ENCODE results near the gene CDH18. TPM values are rescaled to one million over a fixed set of nuclear protein-coding genes. Genes with fewer than 3 reads are reported as not detected.

The CDH18 gene
- total and polyA plus RNA-seq, 2 of the 13 experiments (the other 11 are each of a cell fraction or from before 2014, with no cell fraction given): not detected

- TF ChIP-seq, protein P1, sequence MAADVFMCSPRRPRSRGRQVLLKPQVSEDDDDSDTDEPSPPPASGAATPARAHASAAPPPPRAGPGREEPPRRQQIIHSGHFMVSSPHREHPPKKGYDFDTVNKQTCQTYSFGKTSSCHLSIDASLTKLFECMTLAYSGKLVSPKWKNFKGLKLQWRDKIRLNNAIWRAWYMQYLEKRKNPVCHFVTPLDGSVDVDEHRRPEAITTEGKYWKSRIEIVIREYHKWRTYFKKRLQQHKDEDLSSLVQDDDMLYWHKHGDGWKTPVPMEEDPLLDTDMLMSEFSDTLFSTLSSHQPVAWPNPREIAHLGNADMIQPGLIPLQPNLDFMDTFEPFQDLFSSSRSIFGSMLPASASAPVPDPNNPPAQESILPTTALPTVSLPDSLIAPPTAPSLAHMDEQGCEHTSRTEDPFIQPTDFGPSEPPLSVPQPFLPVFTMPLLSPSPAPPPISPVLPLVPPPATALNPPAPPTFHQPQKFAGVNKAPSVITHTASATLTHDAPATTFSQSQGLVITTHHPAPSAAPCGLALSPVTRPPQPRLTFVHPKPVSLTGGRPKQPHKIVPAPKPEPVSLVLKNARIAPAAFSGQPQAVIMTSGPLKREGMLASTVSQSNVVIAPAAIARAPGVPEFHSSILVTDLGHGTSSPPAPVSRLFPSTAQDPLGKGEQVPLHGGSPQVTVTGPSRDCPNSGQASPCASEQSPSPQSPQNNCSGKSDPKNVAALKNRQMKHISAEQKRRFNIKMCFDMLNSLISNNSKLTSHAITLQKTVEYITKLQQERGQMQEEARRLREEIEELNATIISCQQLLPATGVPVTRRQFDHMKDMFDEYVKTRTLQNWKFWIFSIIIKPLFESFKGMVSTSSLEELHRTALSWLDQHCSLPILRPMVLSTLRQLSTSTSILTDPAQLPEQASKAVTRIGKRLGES (CRISPR knock-in tag; IDR thresholded peaks at IDR 0.05; ENCODE audit: borderline replicate concordance): no peak
- no peak for TF ChIP-seq ZNF335 (CRISPR knock-in tag; IDR thresholded peaks at IDR 0.05)
- no peak for TF ChIP-seq JUND (CRISPR knock-in tag; IDR thresholded peaks at IDR 0.05)
- no peak for TF ChIP-seq SNAI1 (CRISPR knock-in tag; IDR thresholded peaks at IDR 0.05; ENCODE audit: borderline replicate concordance)
- no peak for TF ChIP-seq SP4 (CRISPR knock-in tag; IDR thresholded peaks at IDR 0.05)
- TF ChIP-seq, protein P2, sequence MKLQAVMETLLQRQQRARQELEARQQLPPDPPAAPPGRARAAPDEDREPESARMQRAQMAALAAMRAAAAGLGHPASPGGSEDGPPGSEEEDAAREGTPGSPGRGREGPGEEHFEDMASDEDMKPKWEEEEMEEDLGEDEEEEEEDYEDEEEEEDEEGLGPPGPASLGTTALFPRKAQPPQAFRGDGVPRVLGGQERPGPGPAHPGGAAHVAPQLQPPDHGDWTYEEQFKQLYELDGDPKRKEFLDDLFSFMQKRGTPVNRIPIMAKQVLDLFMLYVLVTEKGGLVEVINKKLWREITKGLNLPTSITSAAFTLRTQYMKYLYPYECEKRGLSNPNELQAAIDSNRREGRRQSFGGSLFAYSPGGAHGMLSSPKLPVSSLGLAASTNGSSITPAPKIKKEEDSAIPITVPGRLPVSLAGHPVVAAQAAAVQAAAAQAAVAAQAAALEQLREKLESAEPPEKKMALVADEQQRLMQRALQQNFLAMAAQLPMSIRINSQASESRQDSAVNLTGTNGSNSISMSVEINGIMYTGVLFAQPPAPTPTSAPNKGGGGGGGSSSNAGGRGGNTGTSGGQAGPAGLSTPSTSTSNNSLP (IDR thresholded peaks at IDR 0.05; ENCODE audit: low read depth, low read length): 0 out of 2 replicates have a peak, but pooled peaks have one; percentile 51
- TF ChIP-seq, protein P3, sequence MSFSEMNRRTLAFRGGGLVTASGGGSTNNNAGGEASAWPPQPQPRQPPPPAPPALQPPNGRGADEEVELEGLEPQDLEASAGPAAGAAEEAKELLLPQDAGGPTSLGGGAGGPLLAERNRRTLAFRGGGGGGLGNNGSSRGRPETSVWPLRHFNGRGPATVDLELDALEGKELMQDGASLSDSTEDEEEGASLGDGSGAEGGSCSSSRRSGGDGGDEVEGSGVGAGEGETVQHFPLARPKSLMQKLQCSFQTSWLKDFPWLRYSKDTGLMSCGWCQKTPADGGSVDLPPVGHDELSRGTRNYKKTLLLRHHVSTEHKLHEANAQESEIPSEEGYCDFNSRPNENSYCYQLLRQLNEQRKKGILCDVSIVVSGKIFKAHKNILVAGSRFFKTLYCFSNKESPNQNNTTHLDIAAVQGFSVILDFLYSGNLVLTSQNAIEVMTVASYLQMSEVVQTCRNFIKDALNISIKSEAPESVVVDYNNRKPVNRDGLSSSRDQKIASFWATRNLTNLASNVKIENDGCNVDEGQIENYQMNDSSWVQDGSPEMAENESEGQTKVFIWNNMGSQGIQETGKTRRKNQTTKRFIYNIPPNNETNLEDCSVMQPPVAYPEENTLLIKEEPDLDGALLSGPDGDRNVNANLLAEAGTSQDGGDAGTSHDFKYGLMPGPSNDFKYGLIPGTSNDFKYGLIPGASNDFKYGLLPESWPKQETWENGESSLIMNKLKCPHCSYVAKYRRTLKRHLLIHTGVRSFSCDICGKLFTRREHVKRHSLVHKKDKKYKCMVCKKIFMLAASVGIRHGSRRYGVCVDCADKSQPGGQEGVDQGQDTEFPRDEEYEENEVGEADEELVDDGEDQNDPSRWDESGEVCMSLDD (CRISPR knock-in tag; IDR thresholded peaks at IDR 0.05; ENCODE audit: borderline replicate concordance): no peak
- TF ChIP-seq DBP (CRISPR knock-in tag; IDR thresholded peaks at IDR 0.05; ENCODE audit: not compliant biosample characterization): no peak
- no peak for TF ChIP-seq ZNF556 (CRISPR knock-in tag; IDR thresholded peaks at IDR 0.05; ENCODE audit: borderline replicate concordance)
- TF ChIP-seq, protein P4, sequence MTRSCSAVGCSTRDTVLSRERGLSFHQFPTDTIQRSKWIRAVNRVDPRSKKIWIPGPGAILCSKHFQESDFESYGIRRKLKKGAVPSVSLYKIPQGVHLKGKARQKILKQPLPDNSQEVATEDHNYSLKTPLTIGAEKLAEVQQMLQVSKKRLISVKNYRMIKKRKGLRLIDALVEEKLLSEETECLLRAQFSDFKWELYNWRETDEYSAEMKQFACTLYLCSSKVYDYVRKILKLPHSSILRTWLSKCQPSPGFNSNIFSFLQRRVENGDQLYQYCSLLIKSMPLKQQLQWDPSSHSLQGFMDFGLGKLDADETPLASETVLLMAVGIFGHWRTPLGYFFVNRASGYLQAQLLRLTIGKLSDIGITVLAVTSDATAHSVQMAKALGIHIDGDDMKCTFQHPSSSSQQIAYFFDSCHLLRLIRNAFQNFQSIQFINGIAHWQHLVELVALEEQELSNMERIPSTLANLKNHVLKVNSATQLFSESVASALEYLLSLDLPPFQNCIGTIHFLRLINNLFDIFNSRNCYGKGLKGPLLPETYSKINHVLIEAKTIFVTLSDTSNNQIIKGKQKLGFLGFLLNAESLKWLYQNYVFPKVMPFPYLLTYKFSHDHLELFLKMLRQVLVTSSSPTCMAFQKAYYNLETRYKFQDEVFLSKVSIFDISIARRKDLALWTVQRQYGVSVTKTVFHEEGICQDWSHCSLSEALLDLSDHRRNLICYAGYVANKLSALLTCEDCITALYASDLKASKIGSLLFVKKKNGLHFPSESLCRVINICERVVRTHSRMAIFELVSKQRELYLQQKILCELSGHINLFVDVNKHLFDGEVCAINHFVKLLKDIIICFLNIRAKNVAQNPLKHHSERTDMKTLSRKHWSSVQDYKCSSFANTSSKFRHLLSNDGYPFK (CRISPR knock-in tag; IDR thresholded peaks at IDR 0.05; ENCODE audit: borderline replicate concordance): no peak
- no peak for TF ChIP-seq RXRA (CRISPR knock-in tag; IDR thresholded peaks at IDR 0.05)
- peak; percentile 62 for TF ChIP-seq ZFP36 (IDR thresholded peaks at IDR 0.05; ENCODE audit: borderline replicate concordance, low read depth, low read length, partially characterized antibody)
- TF ChIP-seq NR2F6 (IDR thresholded peaks at IDR 0.05): peak; percentile 76
- TF ChIP-seq NR2F6 (CRISPR knock-in tag; IDR thresholded peaks at IDR 0.05): no peak; the same call in 1 of the 2 replicates
- peak; percentile 88 for TF ChIP-seq TCF7 (IDR thresholded peaks at IDR 0.05; ENCODE audit: low read depth)
- no peak for TF ChIP-seq ZNF296 (CRISPR knock-in tag; conservative IDR thresholded peaks at IDR 0.05)
- no peak for TF ChIP-seq GATAD1 (CRISPR knock-in tag; IDR thresholded peaks at IDR 0.05)
Observed at GRCh38 chr5:19880859-19881436, 107.1 kb downstream of the CDH18 start (continued).
